ENCODE data around the gene CABLES2.

DNA sequence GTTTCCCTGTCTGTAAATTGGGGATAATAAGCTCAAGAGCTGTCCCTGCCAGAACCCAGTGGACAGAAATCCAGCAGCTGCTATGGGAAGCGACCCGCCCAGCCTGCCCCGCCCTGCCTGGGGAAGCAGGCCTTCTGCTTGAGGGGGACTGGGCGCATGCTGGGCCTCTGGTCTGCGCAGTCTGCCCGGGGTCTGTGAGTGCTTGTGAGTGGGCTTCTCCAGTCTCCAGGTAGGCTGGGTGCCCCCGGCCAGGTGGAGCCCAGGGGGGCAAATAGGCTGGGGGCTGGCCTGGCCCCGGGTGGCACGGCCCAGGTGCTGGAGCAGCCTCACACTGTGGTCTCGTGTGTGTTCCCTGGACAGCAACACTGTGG lies 20.9 kb upstream of the CABLES2 start:
- TF ChIP-seq CTCF (IDR thresholded peaks at IDR 0.05) (no peak), POLR2A (IDR thresholded peaks at IDR 0.05) (no peak)
